GM23338 (cell line): ENCODE results near the gene TRAF7. TPM values are rescaled to one million over a fixed set of nuclear protein-coding genes. Genes with fewer than 3 reads are reported as not detected.

Experiments used
- ATAC-seq: fragments of 200-7000 bp; cut with Tn5 transposase; 3 replicates; pipeline ENCODE4 v1.9.1; 2020
- DNase-seq: peaks from one replicate; pipeline ENCODE4 v3.0.0-alpha.2; 2015; ENCODE audit warnings: low spot score
- H2AFZ ChIP-seq: fragments of 200-600 bp; sonication (generic); 2 replicates; pipeline ENCODE4 v1.8.0; 2016; ENCODE audit warnings: antibody characterized with exemption, mild to moderate bottlenecking, moderate library complexity
- H3F3A ChIP-seq: fragments of 200-600 bp; sonication (generic); replicated peaks from 2 replicates; pipeline ENCODE4 v1.8.0; 2017; ENCODE audit warnings: antibody characterized with exemption, mixed run types, low read depth
- H3K27ac ChIP-seq: fragments of 200-600 bp; sonication (generic); 2 replicates; pipeline ENCODE4 v1.6.1; 2016; ENCODE audit warnings: low read depth
- H3K27me3 ChIP-seq: fragments of 200-600 bp; sonication (generic); 2 replicates; pipeline ENCODE4 v1.8.0; 2016; ENCODE audit warnings: mild to moderate bottlenecking, mixed run types, moderate library complexity; ENCODE audit not compliant: insufficient read depth
- H3K36me3 ChIP-seq: fragments of 200-600 bp; sonication (generic); 2 replicates; pipeline ENCODE4 v1.8.0; 2016; ENCODE audit warnings: mild to moderate bottlenecking; ENCODE audit not compliant: insufficient read depth
- H3K4me1 ChIP-seq: fragments of 200-600 bp; sonication (generic); 2 replicates; pipeline ENCODE4 v1.8.0; 2016; ENCODE audit warnings: mild to moderate bottlenecking, moderate library complexity; ENCODE audit not compliant: insufficient read depth
- H3K4me2 ChIP-seq: fragments of 200-600 bp; sonication (generic); 2 replicates; pipeline ENCODE4 v1.7.1; 2017; ENCODE audit warnings: mixed run types
- H3K4me3 ChIP-seq: fragments of 200-600 bp; sonication (generic); 2 replicates; pipeline ENCODE4 v1.6.1; 2016; ENCODE audit warnings: mixed run types
- H3K79me2 ChIP-seq: fragments of 200-600 bp; sonication (generic); replicated peaks from 2 replicates; pipeline ENCODE4 v1.8.0; 2017; ENCODE audit warnings: mild to moderate bottlenecking; ENCODE audit not compliant: insufficient read depth
- H3K9me2 ChIP-seq: fragments of 200-600 bp; sonication (generic); 2 replicates; pipeline ENCODE4 v1.8.0; 2017; ENCODE audit not compliant: insufficient read depth
- H4K20me1 ChIP-seq: fragments of 200-600 bp; sonication (generic); replicated peaks from 2 replicates; pipeline ENCODE4 v1.8.0; 2017; ENCODE audit warnings: mild to moderate bottlenecking; ENCODE audit not compliant: insufficient read depth
- H3K27ac Mint-ChIP-seq: 2 replicates; pipeline ENCODE4 v1.8.0; 2020; ENCODE audit warnings: inconsistent platforms, mild to moderate bottlenecking, moderate library complexity, mixed read lengths
- H3K27me3 Mint-ChIP-seq: 3 replicates; pipeline ENCODE4 v1.8.0; 2022; ENCODE audit warnings: low read depth, mild to moderate bottlenecking, moderate library complexity, mixed read lengths, inconsistent platforms; ENCODE audit not compliant: insufficient read depth, poor library complexity
- H3K36me3 Mint-ChIP-seq: 3 replicates; pipeline ENCODE4 v1.8.0; 2021; ENCODE audit warnings: low read depth, mild to moderate bottlenecking, inconsistent platforms, moderate library complexity, mixed read lengths
- H3K4me1 Mint-ChIP-seq: 3 replicates; pipeline ENCODE4 v1.8.0; 2020; ENCODE audit warnings: mild to moderate bottlenecking, inconsistent platforms, mixed read lengths
- H3K4me3 Mint-ChIP-seq: 3 replicates; pipeline ENCODE4 v1.8.0; 2021; ENCODE audit warnings: moderate library complexity, mild to moderate bottlenecking, inconsistent platforms, mixed read lengths
- H3K9me3 Mint-ChIP-seq: 3 replicates; pipeline ENCODE4 v1.8.0; 2020; ENCODE audit warnings: moderate library complexity, mild to moderate bottlenecking, inconsistent platforms, mixed read lengths
- CREB1 ChIP-seq: fragments of 250-450 bp; sonication (Bioruptor Pico); IDR thresholded peaks from 2 replicates; pipeline ENCODE4 v1.5.0; 2020; ENCODE audit warnings: low read depth, mild to moderate bottlenecking, moderate library complexity
- ETS1 ChIP-seq: IDR thresholded peaks from 2 replicates; pipeline ENCODE4 v1.6.1; 2016; ENCODE audit warnings: antibody characterized with exemption
- EZH2 ChIP-seq: fragments of 200-600 bp; sonication (generic); IDR thresholded peaks from one replicate; pipeline ENCODE4 v1.8.0; 2017; ENCODE audit warnings: antibody characterized with exemption, mild to moderate bottlenecking, low read depth; ENCODE audit not compliant: unreplicated experiment
- POLR2AphosphoS5 ChIP-seq: IDR thresholded peaks from 2 replicates; pipeline ENCODE4 v1.6.1; 2016; ENCODE audit warnings: antibody characterized with exemption, low read depth
- REST ChIP-seq: IDR thresholded peaks from one replicate; pipeline ENCODE4 v1.6.1; 2018; ENCODE audit warnings: antibody characterized with exemption; ENCODE audit not compliant: unreplicated experiment
- STAT1 ChIP-seq: IDR thresholded peaks from one replicate; pipeline ENCODE4 v1.6.1; 2016; ENCODE audit warnings: antibody characterized with exemption; ENCODE audit not compliant: unreplicated experiment
- ZNF114 ChIP-seq: fragments of 250-450 bp; sonication (Bioruptor Pico); IDR thresholded peaks from 2 replicates; pipeline ENCODE4 v1.5.0; 2020; ENCODE audit warnings: mild to moderate bottlenecking, moderate library complexity
- ZNF331 ChIP-seq: fragments of 250-450 bp; sonication (Bioruptor Pico); IDR thresholded peaks from 2 replicates; pipeline ENCODE4 v1.5.0; 2020; ENCODE audit warnings: low read depth, mild to moderate bottlenecking, moderate library complexity
- polyA plus RNA-seq: library from polyadenylated mRNA; unstranded; fragments of >200 nt; fragmentation: Nextera tagmentation; extraction: Ambion mirVana; gene quantifications from 2 replicates; pipeline ENCODE4 v1.2.1, GENCODE V29; 2016
- total RNA-seq: library from RNA; depleted of rRNA; stranded (reverse); fragments of >200 nt; shearing (Covaris generic); gene quantifications from 2 replicates; pipeline ENCODE4 v1.2.3, GENCODE V29; 2014

Gene TRAF7
- total and polyA plus RNA-seq, 2 experiments from 2014 or later: 36.4 to 133 TPM

- no peak for TF ChIP-seq EZH2
- no peak for TF ChIP-seq ETS1
- no peak for TF ChIP-seq STAT1
- no peak for TF ChIP-seq ZNF114 (CRISPR knock-in tag)
- no peak for TF ChIP-seq CREB1 (CRISPR knock-in tag)
- TF ChIP-seq POLR2AphosphoS5: no peak
- TF ChIP-seq ZNF331 (CRISPR knock-in tag): no peak
- TF ChIP-seq REST: no peak
Observed at GRCh38 chr16:2162676-2163118, 7.1 kb downstream of the TRAF7 start (continued).

- no peaks in the 10 kb centered on the region for H3K27me3 ChIP-seq
- H3K4me3 ChIP-seq: no peak overlapping the region
- DNase-seq: no peak
- H3K36me3 ChIP-seq: peaks cover 4% of the 10 kb centered on the region; the same call in 1 of the 2 replicates
- H3K4me1 ChIP-seq: peaks cover 9% of the 10 kb centered on the region; the same call in 1 of the 2 replicates
- H4K20me1 ChIP-seq: no peaks in the 10 kb centered on the region; the same call in none of the 2 replicates
- Mint-ChIP-seq H3K27me3 (peaks cover 11% of the 10 kb centered on the region), H3K9me3 (no peaks in the 10 kb centered on the region; the same call in 2 of the 3 replicates), H3K4me3 (no peak overlapping the region), H3K27ac (no peak overlapping the region), H3K4me1 (peaks cover 9% of the 10 kb centered on the region), H3K36me3 (peaks cover 32% of the 10 kb centered on the region)
- H3K27ac ChIP-seq: 0 out of 2 replicates have a peak overlapping the region, but pooled peaks have one; percentile 72
- H3K4me2 ChIP-seq: no peak overlapping the region
- H3K9me2 ChIP-seq: no peaks in the 10 kb centered on the region
- ATAC-seq: no peak
- H3F3A ChIP-seq: peaks cover 13% of the 10 kb centered on the region; the same call in 1 of the 2 replicates
- H2AFZ ChIP-seq: no peak overlapping the region
- no peak for TF ChIP-seq ZNF331 (CRISPR knock-in tag)
- H3K79me2 ChIP-seq: peaks cover 46% of the 10 kb centered on the region
Observed at GRCh38 chr16:2163211-2163881, 7.8 kb downstream of the TRAF7 start.
